Kidney glomerular epithelial cell (primary cell): ENCODE data around the gene TPO.
"Not testable (repeated sequence)": the region's sequence is repeated elsewhere in the genome, so short reads cannot be mapped to it uniquely, and the experiment has no call there.

Experiments
- DNase-seq: peaks from one replicate; lab custom pipeline; 2025; lab: John Stamatoyannopoulos, UW

Gene TPO

DNA sequence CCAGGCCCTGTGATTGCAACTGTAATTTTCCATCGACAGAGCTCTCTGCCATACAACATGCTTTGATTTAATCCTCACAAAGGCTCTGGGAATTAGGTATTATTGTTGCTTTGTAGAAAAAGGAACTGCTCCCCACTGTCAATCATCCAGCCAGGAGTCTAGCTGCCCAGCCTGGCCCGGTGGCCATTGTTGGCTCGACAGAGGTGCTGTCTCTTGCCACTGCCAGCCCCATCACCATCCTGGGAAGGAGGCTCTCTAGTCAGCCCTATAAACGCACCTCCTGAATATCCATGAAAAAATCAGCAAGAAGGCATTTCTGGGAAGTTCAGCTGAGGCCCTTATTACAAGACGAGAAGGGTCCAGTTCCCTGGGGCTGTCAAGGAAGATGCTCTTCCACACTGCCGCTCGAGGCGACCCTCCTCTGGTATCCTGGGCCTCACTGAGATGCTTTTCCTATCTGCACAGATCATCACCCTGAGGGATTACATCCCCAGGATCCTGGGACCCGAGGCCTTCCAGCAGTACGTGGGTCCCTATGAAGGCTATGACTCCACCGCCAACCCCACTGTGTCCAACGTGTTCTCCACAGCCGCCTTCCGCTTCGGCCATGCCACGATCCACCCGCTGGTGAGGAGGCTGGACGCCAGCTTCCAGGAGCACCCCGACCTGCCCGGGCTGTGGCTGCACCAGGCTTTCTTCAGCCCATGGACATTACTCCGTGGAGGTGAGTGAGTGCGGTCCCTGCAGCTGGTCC, 71.0 kb downstream of the TPO start:
- DNase-seq: no peak

DNA sequence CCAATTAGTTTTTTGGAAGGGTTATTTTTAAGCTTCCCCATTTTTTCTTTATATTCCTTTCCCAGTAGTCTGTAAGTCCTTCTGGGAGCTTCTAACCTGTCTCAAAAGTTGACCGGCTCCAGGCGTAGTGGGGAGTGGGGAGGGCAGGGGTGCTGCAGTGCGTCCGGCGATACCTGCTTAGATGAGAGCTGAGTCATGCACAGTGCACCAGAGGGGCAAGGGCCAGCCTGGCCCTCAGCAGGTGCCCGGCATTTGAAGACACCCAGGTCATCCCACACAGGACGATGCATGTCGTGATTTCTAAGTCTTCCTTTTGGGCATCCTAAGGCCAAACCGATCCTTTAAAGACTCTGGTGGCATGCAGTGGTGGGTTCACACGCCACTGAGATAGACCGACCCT, 73.4 kb downstream of the TPO start:
- no peak for DNase-seq

DNA sequence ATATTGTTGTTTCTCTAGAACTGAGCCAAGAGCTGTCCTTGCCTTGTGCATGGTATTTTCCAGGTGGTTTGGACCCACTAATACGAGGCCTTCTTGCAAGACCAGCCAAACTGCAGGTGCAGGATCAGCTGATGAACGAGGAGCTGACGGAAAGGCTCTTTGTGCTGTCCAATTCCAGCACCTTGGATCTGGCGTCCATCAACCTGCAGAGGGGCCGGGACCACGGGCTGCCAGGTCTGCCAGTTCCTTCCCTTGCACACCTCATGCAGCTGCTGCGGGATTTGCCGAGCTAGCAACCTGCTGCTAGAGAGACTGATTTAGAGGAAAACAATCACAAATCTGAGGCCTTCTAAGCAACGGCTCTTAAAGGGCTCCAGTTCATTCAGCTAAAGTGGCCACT, 74.5 kb downstream of the TPO start:
- no peak for DNase-seq

DNA sequence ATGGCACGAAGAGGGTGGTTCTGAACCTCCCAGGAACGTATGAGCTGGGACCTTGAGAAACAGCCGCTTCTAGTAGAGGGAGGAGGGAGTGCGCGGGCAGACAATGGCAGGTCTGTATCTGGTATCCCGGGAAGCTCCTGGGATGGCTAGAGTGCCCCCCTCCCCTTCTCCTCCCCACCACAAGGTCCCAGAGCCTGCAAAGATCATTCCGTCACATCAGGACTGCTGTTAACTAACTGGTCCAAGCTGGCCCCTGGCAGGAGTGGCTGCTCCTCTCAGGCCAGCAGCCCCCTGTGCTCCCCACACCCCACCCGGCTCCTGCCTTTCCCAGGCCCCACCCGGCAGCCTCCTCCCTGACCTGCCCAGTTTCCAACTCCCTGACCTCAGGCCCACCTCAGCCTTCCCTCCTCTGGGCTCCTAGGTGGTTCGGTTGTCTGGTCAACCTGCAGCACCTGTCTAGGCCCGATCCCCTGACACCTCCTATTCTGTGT, 75.0 kb downstream of the TPO start:
- no peak for DNase-seq

DNA sequence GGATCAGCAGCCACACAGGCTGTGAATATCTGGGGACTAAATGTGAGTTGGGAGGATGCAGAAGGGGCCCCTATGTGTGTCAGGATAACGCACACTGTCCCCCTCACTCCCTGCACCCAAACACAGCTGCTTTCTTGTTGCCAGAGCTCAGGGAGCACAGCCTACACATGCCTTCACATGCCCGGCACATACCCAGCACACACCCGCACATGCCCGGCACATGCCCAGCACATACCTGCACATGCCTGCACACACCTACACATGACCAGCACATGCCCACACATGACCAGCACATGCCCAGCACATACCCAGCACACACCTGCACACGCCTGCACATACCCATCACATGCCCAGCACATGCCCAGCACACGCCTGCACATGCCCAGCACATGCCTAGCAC, 75.6 kb downstream of the TPO start:
- no peak for DNase-seq

DNA sequence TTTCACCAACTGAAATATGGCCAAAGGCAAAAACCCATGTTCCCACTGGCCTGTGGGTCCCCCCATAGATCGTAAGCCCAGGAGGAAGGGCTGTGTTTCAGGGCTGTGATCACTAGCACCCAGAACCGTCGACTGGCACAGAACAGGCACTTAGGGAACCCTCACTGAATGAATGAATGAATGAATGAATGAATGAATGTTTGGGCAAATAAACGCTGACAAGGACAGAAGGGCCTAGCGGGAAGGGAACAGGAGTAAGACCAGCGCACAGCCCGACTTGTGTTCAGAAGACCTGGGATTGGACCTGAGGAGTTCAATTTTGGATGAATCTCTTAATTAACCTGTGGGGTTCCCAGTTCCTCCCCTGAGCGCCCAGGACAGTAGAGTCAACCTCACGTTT, 76.2 kb downstream of the TPO start:
- DNase-seq: no peak

DNA sequence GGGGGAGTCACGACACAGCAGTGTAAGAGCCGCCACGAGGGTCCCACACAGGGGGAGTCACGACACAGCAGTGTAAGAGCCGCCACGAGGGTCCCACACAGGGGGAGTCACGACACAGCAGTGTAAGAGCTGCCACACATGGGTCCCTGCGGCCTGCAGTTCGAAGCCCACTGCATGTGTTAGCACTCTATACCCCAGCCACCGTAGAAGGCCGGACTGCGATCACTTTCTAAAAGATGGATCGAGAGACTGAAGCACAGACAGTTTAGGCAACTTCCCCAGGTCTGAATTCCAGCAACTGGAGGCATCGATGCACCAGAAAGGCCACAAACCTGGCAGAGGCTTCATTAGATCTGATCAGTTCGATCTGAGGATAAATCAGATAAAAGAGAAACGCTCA, 77.1 kb downstream of the TPO start:
- not testable (repeated sequence) for DNase-seq

DNA sequence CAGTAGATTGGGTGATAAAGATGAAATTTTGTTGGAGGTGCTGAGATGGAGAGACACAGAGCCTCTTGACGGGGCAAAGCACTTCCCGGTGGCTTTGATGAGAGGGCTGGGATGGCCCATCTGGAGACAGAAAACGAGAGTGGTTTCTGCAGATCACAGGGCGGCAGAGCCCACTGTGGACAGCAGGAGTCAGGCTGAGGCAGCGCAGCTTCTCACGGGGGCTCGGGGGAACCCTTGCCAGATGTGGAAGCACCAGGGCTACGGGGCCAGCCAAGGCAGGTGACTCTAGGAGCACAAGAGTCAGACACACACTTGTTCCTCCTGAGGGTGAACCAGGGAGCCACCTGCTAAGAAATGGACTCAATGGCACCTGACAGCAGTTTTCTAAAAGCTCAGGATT, 78.5 kb downstream of the TPO start:
- DNase-seq: no peak

DNA sequence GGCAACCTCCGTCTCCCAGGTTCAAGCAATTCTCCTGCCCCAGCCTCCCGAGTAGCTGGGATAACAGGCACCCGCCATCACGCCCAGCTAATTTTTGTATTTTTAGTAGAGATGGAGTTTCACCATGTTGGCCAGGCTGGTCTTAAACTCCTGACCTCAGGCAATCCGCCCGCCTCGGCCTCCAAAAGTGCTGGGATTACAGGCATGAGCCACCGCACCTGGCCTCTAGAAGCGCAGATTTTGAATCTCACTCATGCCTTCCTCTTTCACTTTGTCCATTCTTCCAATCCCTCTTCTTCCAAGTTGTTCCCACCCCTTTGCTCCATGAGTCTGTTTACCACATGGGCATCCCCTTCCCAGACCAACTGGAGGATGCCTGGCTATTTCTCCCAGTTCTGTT, 79.0 kb downstream of the TPO start:
- not testable (repeated sequence) for DNase-seq

DNA sequence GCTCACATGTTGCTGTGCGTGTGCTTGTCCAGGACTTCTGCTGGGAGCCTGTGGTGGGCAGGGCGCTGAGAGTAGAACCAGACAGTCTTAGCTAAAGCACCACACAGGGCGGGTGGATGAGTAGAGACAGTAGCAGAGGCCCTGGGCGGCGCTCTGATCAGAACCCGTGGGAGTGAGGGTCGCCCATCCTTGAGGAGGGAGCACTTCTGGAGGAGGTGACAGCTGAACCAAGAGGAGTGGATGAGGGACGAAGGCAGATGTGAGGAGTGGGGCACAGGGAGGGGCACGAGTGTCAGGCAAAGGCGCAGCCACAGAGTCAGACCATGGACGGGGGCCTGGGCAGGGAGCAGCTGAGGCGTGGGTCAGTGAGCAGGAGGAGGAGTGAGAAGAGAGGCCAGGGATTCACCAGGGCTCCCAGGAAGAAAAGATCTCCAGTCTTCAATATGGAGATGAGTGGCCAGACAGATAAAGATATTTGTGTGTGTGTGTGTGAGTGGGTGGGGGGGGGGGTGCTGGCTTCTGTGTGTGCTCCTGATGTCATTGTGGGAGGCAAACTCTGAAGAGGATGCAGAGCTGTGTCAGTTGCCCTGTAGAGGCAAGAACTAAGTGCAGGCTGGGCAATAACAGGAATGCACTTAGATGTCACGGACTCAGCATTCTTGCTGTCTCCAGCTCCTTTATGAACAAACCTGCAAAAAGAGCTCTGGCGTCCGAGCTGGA, 79.6 kb downstream of the TPO start:
- no peak for DNase-seq

DNA sequence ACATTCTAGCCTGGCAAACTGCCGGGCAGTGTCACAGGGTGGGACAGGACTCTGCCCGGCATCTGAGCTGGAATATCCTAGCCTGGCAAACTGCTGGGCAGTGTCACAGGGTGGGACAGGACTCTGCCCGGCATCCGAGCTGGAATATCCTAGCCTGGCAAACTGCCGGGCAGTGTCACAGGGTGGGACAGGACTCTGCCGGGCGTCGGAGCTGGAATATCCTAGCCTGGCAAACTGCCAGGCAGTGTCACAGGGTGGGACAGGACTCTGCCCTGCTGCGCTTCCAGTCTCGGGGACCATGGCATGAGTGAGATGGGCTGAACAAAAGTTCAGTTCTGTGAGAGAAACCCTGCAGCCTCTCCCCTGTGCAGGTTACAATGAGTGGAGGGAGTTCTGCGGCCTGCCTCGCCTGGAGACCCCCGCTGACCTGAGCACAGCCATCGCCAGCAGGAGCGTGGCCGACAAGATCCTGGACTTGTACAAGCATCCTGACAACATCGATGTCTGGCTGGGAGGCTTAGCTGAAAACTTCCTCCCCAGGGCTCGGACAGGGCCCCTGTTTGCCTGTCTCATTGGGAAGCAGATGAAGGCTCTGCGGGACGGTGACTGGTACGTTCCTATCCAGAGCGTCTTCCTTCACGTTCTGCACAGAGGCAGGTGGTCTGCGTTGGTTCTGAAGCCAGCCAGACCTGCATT, 80.3 kb downstream of the TPO start:
- no peak for DNase-seq

DNA sequence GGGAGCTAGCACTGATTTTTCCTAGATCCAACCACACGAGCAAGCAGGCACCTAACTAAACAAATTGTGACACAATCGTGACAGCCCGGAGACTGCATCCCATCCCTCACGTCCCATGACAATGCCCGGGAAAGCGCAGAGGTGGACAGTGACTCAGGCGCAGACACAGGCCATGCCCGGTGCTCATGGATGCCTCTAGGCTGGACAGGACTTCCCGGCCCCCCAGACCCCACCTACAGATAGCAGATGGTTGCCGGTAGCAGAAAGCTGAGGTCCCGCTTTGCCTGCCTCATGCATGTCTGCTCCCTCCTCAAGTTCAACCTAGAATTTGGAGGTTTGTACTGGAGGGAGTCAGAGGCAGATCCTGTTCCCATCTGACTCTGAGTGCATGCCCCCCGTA, 81.0 kb downstream of the TPO start:
- DNase-seq: no peak

DNA sequence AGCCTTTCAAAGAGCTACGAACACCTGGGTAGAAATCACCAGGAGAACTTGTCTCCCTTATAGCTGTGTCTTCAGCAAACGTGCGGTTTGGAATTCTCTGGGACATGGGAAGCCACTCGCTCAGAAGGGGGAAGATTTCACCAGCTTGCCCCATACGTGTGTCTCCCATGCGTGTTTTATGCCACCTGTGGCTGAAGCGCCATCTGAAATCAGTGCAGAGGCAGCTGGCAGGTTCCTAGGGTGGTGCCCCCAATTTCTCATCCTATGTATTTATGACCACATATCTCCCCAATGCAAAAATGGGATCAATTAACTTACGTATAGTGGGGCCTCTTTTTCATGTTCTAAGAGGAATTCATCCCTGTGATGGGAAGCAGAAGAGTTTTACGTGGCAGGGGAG, 81.6 kb downstream of the TPO start:
- DNase-seq: no peak

DNA sequence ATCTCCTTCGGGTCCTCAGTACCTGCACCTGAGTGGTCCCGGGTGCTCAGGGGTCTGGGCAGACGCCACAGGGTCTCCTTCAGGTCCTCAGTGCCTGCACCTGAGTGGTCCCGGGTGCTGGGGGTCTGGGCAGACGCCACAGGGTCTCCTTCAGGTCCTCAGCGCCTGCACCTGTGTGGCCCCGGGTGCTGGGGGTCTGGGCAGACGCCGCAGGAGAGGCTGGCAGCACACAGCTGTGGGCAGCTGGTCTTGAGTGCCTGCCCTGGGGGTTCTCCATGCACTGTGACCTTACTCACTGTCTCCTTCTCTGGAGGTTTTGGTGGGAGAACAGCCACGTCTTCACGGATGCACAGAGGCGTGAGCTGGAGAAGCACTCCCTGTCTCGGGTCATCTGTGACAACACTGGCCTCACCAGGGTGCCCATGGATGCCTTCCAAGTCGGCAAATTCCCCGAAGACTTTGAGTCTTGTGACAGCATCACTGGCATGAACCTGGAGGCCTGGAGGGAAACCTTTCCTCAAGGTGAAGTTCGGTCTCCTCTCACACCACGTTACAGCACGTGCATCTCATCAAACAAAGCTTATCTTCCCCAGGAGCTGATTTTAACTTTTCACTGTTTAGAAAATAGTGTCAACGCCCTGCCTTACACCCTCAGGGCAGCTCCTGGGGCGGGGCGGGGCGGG, 82.6 kb downstream of the TPO start:
- no peak for DNase-seq

DNA sequence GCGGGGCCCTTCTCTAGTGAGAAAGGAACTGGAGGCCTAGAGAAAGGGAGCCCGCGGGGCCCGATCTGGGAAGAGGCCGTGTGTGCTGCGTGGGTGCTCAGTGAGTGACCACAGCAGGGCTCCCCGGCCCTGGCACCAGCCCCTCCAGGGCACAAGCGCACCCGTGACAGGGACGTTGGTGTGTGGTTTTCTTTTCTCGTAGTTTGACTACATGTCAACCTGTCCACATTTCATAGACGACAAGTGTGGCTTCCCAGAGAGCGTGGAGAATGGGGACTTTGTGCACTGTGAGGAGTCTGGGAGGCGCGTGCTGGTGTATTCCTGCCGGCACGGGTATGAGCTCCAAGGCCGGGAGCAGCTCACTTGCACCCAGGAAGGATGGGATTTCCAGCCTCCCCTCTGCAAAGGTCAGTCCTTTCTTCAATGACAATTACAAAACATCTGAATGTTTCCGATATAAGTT, 83.1 kb downstream of the TPO start:
- no peak for DNase-seq

DNA sequence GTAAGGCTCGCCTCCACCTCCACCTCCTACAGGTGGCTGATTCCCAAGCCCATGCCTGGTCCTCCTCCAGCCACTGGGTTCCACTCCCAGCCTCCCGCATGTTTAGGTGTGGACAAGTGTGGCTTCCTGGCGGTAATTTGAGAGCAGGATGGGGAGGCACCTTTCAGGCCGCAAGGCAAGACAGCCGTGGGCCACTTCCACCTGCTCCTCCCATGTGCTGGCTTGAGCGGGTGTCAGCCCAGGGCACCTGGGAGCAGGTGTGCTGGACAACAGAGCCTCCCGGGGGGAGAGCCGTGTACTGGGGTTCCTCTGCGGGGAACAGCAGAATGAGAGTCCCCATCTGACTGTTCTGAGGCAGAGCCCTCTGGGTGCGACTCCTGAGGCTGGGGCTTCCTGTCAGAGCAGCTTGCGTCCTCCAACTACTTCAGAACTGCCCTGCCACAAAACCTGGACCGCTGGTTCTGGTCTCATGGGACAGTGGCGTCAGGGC, 83.9 kb downstream of the TPO start:
- no peak for DNase-seq

DNA sequence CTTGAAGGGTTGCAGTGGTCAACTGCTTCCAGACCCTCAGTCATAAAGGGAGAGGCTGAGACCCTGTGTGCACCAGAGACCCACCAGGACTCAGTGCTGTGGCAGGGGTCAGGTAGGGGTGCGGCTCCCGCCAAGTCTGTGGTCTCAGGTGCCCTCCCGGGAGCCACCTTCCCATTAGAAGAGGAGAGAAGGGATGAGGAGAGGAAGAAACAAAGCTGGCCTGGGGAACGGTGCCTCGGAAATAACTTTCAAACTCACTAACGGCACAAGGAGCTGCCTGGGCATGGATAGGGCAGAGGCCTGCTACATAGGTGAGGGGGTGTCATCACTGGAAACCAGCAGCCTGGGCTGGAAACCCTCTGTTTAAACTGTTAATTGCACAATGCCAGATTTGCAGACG, 84.9 kb downstream of the TPO start:
- no peak for DNase-seq

DNA sequence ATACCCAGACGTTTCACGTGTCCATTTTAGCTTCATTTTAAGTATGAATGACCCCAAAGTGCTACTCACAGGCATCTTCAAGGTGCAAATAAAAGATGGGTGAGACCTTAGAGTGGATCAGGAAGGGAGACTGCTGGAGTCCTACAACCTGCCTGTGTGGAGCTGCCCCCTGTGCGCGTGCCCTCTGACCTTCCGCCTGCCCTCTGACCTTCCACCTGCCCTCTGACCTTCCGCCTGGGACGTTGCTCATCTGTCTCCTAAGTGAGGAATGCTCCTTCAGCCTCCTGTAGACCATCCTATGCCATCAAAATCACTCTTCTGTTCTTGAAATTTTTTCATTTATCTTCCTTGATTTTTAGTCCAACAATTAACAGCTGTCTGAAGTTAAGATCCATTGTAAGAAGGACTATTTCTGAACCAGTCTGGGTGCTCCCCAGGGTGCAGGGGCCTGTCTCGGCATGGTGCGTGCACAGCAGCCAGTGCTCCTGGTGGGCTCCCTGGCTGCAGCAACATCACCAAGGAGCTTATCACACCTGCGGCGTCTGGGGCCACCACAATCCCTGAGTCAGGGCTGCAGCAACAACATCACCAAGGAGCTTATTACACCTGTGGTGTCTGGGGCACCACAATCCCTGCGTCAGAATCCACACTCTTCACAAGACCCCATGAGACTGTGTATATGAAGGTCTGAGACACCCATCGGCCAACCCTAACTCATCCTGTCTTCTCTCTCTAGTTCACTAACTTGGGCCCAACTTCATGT, 86.0 kb downstream of the TPO start:
- no peak for DNase-seq

DNA sequence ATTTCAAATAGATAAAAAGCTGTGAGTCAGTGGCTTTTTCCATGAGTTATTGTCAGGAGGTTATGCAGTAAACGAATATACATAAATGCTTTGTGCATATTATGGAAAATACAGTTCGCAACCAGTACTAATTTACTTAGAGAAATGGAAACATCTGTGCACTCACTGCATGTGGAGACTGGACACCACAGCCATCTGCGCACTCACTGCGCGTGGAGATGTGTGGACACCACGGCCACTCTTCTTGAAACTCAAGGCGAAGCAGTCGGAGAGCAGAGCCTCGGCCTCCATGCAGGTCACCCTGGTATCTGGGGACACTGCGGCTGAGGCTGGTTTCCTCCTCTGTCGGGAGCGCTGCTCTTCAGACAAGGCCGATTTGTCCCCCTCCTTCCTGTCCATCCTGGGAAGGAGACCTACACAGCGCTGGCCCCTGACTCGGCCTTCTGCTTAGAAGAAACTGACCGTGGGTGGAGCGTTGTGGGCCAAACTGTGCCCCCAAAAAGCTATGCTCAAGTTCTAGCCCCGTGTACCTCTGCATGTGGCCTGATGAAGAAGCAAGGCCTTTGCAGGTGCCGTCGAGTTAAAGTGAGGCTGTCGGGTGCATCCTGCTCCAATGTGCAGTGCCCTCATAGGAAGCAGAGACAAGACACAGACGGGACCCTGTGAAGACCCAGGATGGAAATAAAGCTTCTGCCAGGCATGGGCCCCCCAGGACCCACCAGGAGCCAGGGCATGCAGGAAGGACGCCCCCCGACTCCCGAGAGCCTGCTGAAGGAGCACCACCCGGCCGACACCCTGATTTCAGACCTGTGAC, 88.0 kb downstream of the TPO start:
- no peak for DNase-seq

DNA sequence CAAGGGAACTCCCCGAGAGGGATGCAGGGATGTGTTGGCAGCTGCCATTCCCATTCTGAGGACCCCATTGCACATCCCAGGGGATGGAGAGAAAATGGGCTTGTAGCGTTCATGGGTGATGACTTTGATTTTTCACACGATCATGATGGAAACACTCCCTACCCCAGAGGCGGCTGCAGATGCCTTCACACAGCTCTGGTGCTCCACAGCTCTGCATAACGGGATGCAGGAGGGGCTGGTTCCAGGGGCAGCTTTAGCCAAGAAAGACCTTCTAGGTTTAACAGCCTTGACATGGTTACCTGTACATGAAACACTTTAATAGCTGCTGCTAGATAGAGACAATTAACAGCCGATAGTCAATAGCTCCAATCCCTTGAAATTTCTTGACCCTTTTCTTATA, 88.7 kb downstream of the TPO start:
- DNase-seq: no peak

DNA sequence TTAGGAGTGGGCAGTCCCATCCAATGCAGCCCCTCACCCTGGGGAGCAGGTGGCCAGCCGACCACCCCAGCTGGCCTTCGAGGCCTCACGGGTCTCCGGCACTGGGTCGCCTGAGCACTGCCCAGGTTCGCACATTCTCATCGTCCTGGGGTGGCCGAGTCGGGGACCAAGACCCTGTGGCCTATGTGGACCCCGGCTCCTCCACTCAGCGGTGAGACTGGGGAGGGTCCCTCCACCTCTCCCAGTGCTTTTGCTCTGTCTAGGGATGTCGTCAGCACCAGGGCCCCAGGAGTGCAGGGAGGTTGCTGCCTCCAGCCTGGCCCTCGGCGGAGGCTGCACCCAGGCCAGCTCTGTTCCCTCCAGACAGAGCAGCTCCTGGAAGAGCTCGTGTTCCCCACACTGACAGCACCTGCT, 89.6 kb downstream of the TPO start:
- no peak for DNase-seq
